ENCODE data around the gene NAPG.
A peak's percentile ranks its signal among the peaks of the same experiment; 100 is the strongest.
"Not testable (repeated sequence)": the region's sequence is repeated elsewhere in the genome, so short reads cannot be mapped to it uniquely, and the experiment has no call there.

NAPG gene

DNA sequence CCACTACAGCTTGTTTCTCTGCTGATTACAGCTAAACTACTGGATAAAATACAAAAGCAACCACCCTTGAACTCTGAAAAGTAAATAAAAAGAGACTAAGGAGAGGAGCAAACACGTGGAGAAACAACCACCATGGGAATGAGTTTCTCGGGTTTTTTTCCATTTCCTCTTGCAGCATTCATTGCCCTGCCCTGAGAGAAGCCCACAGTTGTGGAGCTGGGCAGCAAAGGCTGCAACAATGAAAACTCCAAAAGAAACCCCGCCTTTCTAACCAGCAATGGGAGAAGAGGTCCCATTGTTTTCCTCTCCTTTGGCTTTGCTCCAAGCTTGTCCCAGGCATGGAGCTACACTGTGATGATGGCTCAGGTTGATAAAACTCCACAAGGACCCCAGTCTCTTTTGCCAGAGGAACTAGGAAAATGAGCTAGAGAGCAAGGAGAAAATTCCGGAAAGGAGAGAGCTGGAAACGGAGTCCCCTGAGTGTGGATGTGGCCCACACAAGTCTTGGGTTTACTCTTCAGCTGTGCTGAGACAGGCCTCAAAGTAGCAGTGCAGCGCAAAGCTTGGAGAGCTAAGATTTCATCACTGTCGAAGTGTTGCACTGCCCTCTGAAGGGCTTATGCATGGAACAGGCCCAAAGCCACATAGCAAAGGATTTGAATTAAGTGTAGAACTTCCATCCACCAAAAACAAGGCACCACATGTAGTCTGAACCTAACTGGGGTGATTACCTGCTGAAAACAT lies 20.9 kb downstream of the NAPG start:
- DNase-seq (ENCODE audit: low spot score): peak; percentile 68

DNA sequence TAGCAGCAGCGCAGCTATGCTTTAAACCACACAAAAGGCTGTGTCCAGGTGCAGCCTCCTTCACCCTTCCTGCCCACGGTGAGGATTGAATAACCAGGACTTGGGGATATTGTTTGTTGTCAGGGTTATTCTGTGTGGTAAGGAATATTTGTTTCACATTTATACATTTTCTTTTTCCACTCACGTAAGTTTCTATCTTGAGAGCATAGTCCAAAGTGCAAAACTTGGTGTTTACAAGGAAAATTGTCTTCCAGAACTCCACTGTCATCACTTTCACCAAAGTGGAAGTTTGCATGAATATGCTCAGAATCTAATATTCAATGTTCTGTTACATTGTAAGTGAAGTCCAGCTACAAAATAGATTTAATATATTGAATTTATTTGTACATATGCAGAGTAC lies 26.4 kb downstream of the NAPG start:
- DNase-seq (ENCODE audit: low spot score): no peak

DNA sequence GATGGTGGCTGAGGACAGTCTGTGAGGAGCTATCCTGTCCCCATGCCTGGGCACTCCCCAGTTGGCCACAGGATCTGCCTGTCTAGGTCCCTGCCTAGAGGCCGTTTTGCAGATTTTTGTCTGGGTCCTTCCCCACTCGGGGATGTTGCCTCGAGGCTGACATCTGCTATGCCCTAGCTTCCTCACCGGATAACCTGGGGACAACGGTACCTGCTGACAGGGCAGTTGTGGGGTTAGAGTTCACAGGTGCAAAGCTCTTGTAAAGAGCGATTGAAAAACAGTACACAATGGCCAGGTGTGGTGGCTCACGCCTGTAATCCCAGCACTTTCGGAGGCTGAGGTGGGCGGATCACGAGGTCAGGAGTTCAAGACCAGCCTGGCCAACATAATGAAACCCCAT lies 30.4 kb downstream of the NAPG start:
- DNase-seq (ENCODE audit: low spot score): not testable (repeated sequence)

DNA sequence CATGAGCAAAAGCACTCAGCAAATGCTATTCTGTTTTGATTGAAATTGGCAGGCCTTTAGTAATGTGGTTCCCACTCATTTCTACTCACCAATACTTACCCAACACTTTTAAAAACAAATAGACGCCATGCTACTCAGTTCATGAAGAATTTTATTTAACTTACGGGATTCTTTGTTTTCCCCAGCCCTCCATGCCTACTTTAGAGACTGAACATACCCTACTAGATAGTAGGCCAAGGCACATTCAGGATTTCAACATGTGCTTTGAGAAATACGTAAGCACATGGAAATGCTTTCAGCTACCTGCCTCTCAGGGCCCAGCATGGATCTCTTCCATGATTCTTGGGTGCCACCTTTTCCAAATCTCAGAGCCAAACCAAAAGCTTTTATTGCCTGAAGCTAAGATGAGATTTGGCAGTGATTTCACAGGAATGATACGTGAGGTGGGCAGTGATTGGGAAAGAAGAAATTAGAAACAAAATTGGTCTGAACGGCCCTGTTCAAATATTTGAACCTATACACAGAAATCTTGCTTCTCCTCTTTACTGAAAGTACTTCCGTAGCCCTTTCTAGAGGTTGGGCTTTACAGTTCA lies 31.4 kb downstream of the NAPG start:
- DNase-seq (ENCODE audit: low spot score): no peak

DNA sequence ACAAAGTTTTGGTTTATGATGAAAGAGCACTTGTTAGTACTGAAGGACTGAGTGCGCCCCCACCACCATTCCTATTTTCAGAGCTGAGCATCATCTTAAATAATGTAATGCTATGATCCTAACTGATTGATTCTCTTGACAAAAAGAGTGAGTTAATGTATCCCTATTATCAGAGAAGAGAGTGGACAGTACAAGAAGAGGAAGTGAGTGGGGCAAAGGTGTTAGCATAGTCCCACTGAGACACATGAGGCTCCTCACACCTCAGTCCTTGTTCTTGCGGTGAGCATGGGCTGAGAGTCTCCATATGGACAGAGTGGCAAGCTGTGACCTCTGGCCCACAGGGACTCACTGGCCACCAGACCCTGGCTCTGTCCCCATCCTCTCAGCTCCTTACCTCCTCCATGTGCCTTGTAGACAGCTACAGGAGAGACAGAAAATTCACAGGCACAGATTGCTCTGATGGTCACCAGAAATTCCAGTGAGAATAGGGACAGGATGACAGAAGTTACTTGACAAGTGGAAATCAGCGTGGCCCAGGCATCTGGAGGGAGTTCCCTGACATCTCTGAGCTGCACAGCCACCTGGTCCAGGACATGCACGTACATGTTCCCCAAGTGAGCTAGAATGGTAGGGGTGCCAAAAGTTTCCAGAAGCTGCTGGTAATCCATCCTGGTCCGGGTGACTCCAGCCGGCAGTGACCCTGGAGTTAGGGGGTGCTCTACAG lies 32.6 kb downstream of the NAPG start:
- no peak for DNase-seq (ENCODE audit: low spot score)

DNA sequence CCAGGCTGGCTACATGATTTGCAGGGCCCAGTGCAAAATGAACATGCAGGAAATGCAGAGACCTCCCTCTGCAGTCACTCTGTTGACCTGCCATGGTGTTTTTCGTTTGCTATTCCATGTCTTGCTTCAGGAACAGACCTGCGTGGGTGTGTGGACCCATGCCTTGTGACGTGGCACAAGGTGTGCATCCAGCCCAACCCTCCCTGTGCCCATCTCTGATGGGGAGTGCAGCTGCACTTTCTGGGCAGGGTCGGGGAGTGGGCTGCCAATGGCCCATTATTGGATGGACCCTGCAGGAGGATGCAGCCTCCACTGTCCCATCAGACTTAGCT lies 33.1 kb downstream of the NAPG start:
- DNase-seq (ENCODE audit: low spot score): no peak

DNA sequence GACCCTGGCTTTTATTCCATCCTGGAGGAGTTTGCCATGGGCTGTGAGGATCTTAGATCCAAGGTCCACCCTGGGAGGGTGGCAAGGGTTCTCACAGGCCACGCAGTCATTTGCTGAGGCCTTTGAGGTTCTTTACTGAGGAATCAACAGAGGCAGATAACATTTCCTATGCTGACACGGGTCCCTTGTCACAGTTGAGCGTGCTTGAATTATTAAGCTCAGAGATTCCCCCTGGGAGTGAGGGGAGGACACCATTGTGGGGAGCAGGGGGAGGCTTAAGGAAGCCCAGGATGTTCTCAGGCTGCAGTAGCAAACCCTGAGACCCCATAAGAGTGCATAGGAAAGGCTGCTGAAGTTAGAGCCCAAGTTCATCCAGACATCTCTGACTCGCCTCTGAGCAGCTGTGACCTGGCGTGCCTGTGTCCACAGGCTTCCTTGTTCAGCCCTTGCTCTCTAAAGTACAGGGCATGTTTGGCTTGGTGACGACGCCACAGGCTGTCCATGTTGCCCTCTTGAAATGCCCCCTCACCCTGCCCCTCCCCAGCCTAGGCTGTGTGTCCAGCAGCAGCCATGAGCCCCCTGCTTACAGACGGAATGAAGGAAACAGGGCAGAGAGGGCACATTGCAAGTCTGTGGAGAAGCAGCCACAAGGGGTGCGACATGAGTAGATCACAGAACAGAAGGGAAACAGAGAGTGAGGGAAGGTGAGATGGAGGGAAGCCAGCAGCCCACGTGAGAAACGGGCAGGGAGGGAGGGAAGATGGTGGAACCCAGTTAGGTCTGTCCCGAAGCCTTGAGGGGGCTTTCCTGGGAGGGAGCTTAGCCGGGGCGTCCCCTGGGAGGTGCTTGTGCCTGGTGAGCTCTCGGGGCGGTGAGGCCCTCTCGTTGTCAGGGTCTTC lies 34.0 kb downstream of the NAPG start:
- no peak for DNase-seq (ENCODE audit: low spot score)

DNA sequence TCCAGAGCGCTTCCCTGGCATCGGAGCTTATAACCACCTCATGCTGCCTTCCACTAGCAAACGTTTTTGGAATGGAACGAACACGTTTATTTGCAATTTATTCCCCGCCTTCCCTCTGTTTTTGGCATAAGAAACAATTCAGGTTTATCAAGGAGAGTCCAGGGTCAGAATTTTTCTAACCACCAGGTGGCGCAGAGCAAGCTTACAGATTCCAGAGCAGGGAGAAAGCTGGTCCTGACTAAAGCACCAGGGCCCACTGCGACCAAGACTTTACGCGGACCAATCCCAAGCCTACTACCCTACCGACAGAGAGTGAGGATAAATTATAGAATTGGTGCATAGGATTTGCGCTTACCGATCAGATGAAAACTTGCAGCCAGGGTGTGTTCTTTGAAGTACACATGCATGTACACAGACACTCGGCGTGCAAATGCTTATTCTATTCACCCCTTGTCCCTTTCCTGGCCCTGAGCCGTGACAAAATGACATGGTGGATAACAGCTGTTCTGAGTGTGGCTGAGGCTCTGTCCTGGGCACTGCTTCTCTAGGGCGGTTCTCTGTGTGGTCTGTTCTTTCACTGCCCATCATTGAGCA lies 34.7 kb downstream of the NAPG start:
- DNase-seq (ENCODE audit: low spot score): peak; percentile 83

DNA sequence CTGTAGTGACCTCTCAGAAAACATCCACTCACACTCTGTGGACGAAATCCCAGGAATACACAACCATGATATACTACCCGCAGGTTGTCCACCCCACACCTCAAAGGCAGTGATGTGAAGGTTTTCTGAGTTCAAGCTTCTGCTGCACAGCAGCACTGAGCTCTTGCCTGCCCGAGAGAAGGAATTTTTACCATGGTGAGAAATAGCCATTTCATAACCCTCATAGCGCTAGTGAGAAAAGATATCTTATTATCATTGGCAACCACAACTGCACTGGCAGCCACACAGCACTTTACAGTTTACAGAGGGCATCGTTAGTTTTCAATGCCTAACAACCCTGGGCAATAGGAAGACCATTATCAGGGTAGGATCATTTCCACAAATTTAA lies 36.9 kb downstream of the NAPG start:
- DNase-seq (ENCODE audit: low spot score): no peak

DNA sequence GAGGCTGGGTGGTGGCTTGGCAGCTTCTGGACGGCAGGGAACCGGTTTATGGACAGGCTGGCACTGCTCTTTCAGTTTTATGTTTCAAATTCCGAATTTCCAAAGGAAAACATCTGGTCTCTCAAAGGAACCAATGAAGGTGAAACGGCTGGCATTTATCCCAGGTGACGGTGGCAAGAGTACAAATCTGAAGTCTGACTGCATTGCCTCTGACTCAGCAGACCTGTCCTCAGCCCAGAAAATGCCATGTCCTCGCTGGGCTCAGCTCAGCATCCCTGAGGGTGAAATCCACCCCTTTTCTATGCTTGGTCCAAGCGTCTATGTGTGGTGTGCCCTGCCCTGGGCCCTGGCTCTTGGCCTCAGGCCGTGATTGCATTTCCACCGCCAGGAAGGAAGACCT lies 38.1 kb downstream of the NAPG start:
- peak; percentile 28 for DNase-seq (ENCODE audit: low spot score)

DNA sequence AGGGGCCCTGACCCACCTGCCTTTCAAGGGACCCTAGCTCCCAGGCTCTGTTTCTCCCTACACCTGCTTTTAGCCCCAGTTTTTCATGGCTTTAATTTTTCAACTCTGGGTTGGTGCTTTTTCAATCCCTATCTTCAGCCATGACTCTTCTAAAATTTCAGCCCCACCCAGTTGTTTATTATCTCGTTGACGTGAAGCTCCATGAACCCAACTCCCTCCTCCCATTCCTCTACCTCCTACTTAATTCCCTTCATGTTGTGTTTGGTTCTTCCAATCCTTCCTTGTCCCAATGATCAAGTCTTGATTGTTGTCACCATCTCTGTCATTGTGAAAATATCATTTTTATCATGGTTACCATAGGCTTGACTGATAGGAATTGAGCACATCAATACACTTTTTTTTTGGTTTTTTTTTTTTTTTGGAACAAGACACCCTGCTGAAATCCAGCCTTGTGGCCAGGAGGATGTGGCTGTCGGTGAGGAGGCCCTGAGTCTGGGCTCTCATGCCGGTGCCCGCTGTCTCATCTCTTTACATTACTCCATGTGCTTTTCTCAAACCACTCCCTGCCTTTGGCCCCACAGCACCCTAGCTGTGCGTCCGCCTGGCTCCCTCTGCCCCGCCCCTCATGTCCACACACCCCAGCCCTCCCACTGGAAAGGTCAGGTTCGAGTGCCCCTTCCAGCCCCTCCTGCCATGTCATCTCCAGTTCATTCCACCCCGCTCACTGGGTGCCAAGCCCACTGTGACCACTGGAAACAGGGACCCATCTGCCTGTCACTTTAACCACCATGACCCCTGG lies 39.3 kb downstream of the NAPG start:
- DNase-seq (ENCODE audit: low spot score): no peak

DNA sequence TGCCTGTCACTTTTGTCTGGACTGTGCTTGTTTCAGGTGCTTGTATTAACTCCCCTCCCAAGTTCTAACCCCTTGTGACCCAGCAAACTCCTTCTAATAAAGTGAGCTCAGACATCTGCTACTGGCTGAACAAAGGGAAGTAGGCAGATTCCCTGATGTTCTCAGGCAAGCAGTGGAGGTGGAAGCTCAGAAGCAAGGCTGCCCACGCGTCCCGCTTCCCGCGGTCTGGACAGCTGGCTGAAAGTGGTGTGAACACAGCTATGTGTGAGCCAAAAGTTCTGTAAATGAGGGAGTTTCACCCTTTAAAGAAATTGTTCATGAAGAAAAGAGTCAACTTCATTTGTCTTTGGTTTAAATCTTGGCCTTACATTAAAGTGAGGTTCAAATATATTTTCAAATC lies 40.0 kb downstream of the NAPG start:
- no peak for DNase-seq (ENCODE audit: low spot score)

DNA sequence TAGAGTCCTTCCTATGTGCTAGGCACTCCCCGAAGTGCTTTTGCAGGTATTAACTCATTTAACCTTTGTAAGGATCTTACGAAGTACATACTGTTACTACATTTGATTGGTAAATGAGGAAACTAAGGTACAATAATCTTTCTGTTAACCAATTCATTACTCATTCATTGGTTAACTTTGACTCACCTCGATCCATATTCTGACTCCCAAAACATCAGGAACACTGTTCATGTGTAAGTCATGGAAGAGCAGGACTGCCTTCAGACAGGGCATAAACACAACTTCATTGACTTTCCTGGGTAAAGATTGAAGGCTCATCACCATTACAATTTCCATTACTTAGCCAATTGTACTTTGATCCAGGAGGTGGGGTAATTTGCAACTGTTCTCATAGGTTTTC lies 40.6 kb downstream of the NAPG start:
- no peak for DNase-seq (ENCODE audit: low spot score)

DNA sequence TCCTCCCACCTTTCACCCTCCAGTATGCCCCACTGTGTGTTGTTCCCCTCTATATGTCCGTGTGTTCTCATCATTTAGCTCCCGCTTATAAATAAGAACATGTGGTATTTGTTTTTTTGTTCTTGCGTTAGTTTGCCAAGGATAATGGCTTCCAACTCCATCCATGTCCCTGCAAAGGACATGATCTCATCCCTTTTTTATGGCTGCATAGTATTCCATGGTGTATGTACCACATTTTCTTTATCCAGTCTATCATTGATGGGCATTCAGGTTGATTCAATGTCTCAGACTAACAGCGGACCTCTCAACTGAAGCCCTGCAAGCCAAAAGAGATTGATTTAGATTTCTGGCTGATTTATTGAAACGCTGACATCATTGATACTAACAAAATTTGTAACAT lies 44.1 kb downstream of the NAPG start:
- not testable (repeated sequence) for DNase-seq (ENCODE audit: low spot score)

DNA sequence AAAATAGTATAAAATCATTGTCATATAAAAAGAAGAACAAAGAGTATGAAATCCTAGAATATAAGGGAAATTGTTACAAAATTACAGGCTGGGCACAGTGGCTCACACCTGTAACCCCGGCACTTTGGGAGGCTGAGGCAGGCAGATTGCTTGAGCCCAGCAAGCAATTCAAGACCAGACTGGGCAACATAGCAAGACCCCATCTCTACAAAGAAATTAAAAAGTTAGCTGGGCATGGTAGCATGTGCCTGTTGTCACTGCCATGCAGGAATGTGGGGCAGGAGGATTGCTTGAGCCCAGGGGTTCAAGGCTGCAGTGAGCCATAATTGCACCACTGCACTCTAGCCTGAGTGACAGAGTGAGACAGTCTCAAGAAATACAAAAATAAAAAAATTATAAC lies 44.8 kb downstream of the NAPG start:
- no peak for DNase-seq (ENCODE audit: low spot score)

DNA sequence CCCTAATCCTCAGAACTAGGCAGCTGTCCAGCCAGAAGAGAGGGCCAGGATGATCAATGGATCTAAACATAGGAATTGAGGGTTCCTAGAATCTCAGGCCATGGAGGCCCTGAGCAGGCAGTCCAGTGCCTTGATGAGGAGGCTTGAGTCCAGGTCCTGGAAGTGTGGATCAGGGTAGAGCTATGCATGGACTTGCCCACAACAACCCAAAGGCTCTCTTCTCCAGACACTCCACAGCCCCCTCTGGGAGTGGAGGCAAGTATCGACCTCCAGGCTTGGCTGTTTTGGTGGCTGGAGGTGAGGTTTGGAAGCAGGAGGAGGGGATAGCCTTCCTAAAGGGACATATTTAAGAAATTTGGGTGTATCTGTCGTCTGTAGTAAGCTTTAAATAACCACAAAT lies 45.7 kb downstream of the NAPG start:
- DNase-seq (ENCODE audit: low spot score): no peak

DNA sequence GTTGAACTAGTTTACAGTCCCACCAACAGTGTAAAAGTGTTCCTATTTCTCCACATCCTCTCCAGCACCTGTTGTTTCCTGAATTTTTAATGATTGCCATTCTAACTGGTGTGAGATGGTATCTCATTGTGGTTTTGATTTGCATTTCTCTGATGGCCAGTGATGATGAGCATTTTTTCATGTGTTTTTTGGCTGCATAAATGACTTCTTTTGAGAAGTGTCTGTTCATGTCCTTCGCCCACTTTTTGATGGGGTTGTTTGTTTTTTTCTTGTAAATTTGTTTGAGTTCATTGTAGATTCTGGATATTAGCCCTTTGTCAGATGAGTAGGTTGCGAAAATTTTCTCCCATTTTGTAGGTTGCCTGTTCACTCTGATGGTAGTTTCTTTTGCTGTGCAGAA lies 47.4 kb downstream of the NAPG start:
- not testable (repeated sequence) for DNase-seq (ENCODE audit: low spot score)

DNA sequence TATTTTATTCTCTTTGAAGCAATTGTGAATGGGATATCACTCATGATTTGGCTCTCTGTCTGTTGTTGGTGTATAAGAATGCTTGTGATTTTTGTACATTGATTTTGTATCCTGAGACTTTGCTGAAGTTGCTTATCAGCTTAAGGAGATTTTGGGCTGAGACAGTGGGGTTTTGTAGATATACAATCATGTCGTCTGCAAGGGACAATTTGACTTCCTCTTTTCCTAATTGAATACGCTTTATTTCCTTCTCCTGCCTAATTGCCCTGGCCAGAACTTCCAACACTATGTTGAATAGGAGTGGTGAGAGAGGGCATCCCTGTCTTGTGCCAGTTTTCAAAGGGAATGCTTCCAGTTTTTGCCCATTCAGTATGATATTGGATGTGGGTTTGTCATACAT lies 48.6 kb downstream of the NAPG start:
- not testable (repeated sequence) for DNase-seq (ENCODE audit: low spot score)

DNA sequence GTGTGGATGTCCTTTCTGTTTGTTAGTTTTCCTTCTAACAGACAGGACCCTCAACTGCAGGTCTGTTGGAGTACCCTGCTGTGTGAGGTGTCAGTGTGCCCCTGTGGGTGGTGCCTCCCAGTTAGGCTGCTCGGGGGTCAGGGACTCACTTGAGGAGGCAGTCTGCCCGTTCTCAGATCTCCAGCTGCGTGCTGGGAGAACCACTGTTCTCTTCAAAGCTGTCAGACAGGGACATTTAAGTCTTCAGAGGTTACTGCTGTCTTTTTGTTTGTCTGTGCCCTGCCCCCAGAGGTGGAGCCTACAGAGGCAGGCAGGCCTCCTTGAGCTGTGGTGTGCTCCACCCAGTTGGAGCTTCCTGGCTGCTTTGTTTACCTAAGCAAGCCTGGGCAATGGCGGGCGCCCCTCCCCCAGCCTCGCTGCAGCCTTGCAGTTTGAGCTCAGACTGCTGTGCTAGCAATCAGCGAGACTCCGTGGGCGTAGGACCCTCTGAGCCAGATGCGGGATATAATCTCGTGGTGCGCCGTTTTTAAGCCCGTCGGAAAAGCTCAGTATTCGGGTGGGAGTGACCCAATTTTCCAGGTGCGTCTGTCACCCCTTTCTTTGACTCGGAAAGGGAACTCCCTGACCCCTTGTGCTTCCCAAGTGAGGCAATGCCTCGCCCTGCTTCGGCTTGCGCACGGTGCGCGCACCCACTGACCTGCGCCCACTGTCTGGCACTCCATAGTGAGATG lies 52.2 kb downstream of the NAPG start:
- not testable (repeated sequence) for DNase-seq (ENCODE audit: low spot score)

DNA sequence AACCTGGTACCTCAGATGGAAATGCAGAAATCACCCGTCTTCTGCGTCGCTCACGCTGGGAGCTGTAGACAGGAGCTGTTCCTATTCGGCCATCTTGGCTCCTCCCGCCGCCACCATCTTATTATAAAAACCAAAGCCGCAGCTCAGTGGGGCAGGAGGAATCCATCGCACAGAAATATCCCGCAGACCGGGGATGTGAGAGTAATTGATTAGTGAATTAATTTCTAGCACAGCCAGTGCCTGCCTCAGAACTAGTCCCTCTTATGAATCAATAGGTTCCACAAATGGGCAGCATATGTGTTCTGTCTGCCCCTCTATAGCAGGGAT lies 52.7 kb downstream of the NAPG start:
- DNase-seq (ENCODE audit: low spot score): not testable (repeated sequence)

Measured in pons (tissue), 1 donor.